Erythroblast (primary cell): Measurements from ENCODE around the gene ENPEP.
"Not testable (repeated sequence)": the region's sequence is repeated elsewhere in the genome, so short reads cannot be mapped to it uniquely, and the experiment has no call there.

Experiments used
- GATA1 ChIP-seq: IDR thresholded peaks from 2 replicates; pipeline ENCODE4 v1.6.1; 2011; ENCODE audit warnings: low read depth, mild to moderate bottlenecking, control low read depth, low read length, moderate library complexity
- POLR2A ChIP-seq: IDR thresholded peaks from 2 replicates; pipeline ENCODE4 v1.6.1; 2011; ENCODE audit warnings: mild to moderate bottlenecking, low read length

DNA sequence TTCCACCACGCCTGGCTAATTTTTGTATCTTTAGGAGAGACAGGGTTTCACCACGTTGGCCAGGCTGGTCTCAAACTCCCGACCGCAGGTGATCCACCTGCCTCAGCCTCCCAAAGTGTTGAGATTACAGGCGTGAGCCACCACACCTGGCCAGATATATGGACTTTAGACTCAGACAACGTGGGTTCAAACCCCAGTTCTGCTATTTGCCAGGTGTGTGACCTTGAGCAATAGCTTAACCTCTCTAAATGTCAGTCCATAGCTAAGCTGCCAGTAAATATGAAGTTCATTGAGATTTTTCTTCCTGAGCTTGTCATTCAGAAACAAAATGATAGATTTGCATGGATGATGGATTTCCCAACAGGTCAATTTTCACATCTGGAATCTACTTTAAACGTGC is 875 bp upstream of the ENPEP start:
- not testable (repeated sequence) for TF ChIP-seq POLR2A, GATA1
